ENCODE measurements around the gene TSNAX.
"Not testable (repeated sequence)": the region's sequence is repeated elsewhere in the genome, so short reads cannot be mapped to it uniquely, and the experiment has no call there.

TSNAX gene

DNA sequence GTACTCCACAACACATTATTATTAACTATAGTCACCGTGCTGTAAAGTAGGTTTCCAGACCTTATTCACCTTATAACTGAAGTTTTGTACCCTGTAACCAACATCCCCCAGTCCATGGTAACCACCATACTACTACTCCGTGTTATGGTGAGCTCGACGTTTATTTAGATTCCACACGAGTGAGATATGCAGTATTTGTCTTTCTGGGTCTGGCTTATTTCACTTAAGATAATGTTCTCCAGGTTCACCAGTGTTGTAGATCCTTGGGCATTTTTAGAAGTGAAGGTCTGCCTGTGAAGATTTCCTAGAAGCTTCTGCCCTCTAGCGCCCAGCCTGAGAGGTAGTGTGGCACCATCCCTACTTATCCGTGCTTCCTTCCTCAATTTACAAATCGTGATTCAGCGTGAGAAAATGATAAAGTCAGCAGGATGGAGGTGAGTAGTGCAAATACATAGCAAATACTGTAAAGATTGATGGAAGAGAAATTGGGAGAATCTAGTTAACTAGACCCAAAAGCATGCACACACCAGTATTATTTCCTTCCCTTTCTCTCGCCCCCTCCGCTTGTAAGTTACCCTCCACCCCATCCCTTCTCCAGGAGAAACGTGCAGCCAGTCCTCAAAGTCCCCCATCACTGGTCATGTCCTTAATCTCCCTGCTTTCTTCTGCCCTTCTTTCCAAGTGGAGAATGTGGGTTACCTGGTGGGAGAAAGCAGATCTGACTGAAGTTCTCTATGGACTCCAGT is 62.2 kb downstream of the TSNAX start:
- TF ChIP-seq SPI1 (IDR thresholded peaks at IDR 0.05; ENCODE audit: borderline replicate concordance, low read depth) (peak; percentile 30; the same call in 1 of the 2 replicates), GABPA (IDR thresholded peaks at IDR 0.05; ENCODE audit: low read depth) (no peak), POLR2AphosphoS5 (IDR thresholded peaks at IDR 0.05; ENCODE audit: low read depth) (no peak)
- TF ChIP-seq, protein P1, sequence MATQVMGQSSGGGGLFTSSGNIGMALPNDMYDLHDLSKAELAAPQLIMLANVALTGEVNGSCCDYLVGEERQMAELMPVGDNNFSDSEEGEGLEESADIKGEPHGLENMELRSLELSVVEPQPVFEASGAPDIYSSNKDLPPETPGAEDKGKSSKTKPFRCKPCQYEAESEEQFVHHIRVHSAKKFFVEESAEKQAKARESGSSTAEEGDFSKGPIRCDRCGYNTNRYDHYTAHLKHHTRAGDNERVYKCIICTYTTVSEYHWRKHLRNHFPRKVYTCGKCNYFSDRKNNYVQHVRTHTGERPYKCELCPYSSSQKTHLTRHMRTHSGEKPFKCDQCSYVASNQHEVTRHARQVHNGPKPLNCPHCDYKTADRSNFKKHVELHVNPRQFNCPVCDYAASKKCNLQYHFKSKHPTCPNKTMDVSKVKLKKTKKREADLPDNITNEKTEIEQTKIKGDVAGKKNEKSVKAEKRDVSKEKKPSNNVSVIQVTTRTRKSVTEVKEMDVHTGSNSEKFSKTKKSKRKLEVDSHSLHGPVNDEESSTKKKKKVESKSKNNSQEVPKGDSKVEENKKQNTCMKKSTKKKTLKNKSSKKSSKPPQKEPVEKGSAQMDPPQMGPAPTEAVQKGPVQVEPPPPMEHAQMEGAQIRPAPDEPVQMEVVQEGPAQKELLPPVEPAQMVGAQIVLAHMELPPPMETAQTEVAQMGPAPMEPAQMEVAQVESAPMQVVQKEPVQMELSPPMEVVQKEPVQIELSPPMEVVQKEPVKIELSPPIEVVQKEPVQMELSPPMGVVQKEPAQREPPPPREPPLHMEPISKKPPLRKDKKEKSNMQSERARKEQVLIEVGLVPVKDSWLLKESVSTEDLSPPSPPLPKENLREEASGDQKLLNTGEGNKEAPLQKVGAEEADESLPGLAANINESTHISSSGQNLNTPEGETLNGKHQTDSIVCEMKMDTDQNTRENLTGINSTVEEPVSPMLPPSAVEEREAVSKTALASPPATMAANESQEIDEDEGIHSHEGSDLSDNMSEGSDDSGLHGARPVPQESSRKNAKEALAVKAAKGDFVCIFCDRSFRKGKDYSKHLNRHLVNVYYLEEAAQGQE (IDR thresholded peaks at IDR 0.05; ENCODE audit: insufficient replicate concordance, low read depth) = no peak
- TF ChIP-seq, protein P2, sequence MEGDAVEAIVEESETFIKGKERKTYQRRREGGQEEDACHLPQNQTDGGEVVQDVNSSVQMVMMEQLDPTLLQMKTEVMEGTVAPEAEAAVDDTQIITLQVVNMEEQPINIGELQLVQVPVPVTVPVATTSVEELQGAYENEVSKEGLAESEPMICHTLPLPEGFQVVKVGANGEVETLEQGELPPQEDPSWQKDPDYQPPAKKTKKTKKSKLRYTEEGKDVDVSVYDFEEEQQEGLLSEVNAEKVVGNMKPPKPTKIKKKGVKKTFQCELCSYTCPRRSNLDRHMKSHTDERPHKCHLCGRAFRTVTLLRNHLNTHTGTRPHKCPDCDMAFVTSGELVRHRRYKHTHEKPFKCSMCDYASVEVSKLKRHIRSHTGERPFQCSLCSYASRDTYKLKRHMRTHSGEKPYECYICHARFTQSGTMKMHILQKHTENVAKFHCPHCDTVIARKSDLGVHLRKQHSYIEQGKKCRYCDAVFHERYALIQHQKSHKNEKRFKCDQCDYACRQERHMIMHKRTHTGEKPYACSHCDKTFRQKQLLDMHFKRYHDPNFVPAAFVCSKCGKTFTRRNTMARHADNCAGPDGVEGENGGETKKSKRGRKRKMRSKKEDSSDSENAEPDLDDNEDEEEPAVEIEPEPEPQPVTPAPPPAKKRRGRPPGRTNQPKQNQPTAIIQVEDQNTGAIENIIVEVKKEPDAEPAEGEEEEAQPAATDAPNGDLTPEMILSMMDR (IDR thresholded peaks at IDR 0.05; ENCODE audit: insufficient read depth, low read length) = peak; percentile 75
- Histone ChIP-seq H3K4me3 (replicated peaks; ENCODE audit: insufficient read depth, low read length) (no peak overlapping the region), H3K27me3 (ENCODE audit: insufficient read depth, poor library complexity, severe bottlenecking) (no peaks in the 10 kb centered on the region), H3K27ac (replicated peaks) (no peak overlapping the region)
- peak in 1 of 2 experiments; percentile 73 for DNase-seq (ENCODE audit: low read depth in 1 of 2, low spot score in 1 of 2)

DNA sequence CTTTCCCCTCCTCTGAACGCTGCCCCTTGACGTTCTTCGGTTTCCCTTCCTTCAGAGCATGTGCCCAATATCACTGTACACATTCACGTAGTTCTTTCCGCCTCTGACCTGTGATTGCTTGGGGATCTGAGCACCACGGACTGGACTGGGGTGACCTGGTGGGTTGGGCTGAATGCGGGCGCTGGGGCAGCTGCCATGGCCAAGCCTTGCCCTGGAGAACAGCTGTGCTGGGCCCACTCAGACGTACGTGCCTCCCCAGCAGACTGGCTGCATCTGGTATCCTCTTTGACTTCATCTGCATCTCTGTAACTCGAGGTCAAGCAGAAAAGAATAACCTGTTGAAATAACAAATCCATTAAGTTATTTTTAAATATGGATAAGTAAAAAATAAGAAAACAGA is 63.0 kb downstream of the TSNAX start:
- Histone ChIP-seq H3K27ac (replicated peaks) (no peak overlapping the region), H3K27me3 (ENCODE audit: insufficient read depth, poor library complexity, severe bottlenecking) (no peaks in the 10 kb centered on the region), H3K4me3 (replicated peaks; ENCODE audit: insufficient read depth, low read length) (no peak overlapping the region)
- DNase-seq (ENCODE audit: low read depth in 1 of 2, low spot score in 1 of 2) = no peak
- TF ChIP-seq, protein P2 (IDR thresholded peaks at IDR 0.05; ENCODE audit: insufficient read depth, low read length) = no peak
- TF ChIP-seq POLR2AphosphoS5 (IDR thresholded peaks at IDR 0.05; ENCODE audit: low read depth) (no peak), SPI1 (IDR thresholded peaks at IDR 0.05; ENCODE audit: borderline replicate concordance, low read depth) (no peak), GABPA (IDR thresholded peaks at IDR 0.05; ENCODE audit: low read depth) (no peak)
- TF ChIP-seq, protein P1 (IDR thresholded peaks at IDR 0.05; ENCODE audit: insufficient replicate concordance, low read depth) = no peak

DNA sequence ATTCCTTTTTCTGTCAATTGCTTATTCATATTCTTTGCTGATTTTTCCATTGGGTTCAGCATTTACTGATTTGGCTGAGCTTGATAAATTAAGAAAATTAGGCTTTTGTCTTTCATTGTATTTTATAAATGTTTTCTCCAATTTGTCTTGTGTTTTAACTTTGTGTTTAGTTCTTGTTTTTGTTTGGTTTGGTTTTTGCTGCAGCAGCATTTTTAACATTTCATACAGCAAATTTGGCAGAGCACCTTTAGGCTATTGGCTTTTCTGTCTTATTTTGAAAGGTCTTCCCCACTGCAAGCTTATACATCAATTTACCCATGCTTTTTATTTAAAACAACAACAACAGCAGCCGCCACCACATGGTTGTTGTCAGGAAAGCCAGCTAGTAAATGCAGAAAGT is 64.3 kb downstream of the TSNAX start:
- no peaks in the 10 kb centered on the region for H3K27me3 ChIP-seq (ENCODE audit: insufficient read depth, poor library complexity, severe bottlenecking)
- DNase-seq (ENCODE audit: low read depth in 1 of 2, low spot score in 1 of 2) = no peak
- no peak overlapping the region for H3K4me3 ChIP-seq (replicated peaks; ENCODE audit: insufficient read depth, low read length)
- TF ChIP-seq, protein P2 (IDR thresholded peaks at IDR 0.05; ENCODE audit: insufficient read depth, low read length) = no peak
- TF ChIP-seq GABPA (IDR thresholded peaks at IDR 0.05; ENCODE audit: low read depth) (no peak), POLR2AphosphoS5 (IDR thresholded peaks at IDR 0.05; ENCODE audit: low read depth) (no peak), SPI1 (IDR thresholded peaks at IDR 0.05; ENCODE audit: borderline replicate concordance, low read depth) (no peak)
- TF ChIP-seq, protein P1 (IDR thresholded peaks at IDR 0.05; ENCODE audit: insufficient replicate concordance, low read depth) = no peak
- no peak overlapping the region for H3K27ac ChIP-seq (replicated peaks)

DNA sequence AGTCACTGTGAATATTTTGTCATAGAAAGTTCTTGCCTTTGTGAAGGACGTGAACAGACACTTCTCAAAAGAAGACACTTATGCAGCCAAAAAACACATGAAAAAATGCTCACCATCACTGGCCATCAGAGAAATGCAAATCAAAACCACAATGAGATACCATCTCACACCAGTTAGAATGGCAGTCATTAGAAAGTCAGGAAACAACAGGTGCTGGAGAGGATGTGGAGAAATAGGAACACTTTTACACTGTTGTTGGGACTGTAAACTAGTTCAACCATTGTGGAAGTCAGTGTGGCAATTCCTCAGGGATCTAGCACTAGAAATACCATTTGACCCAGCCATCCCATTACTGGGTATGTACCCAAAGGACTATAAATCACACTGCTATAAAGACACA is 64.8 kb downstream of the TSNAX start:
- not testable (repeated sequence) for H3K27me3 ChIP-seq (ENCODE audit: insufficient read depth, poor library complexity, severe bottlenecking); H3K4me3 ChIP-seq (replicated peaks; ENCODE audit: insufficient read depth, low read length); H3K27ac ChIP-seq (replicated peaks); DNase-seq (ENCODE audit: low read depth in 1 of 2, low spot score in 1 of 2)

All from HL-60 (cell line).